Heart left ventricle (tissue), 13 donors: Measurements from ENCODE around the gene KIF5B.

Experiments
- CTCF ChIP-seq, 12 donors: fragments of 200-600 bp; sonication (generic) in 4 of 12; IDR thresholded peaks; one replicate each; pipeline versions ENCODE4 v1.5.0 to v1.8.0; 2018 to 2022; ENCODE audit warnings: antibody characterized with exemption in 12 of 12, mild to moderate bottlenecking in 5 of 12
- POLR2A ChIP-seq, 2 donors: fragments of 450-650 bp; IDR thresholded peaks; one replicate each; pipeline ENCODE4 v1.6.1; 2017; ENCODE audit warnings: antibody characterized with exemption in 2 of 2, mild to moderate bottlenecking in 2 of 2, moderate library complexity in 2 of 2
- donor health status: ischemic (EF 13 %, LVEDD 7.1; RV severe dilation, severe dysfunction).
- donor health status: DM: no; HTN: yes; CAD: no.
- donor health status: DM: no; HTN: no; CAD: no.
- donor health status: ischemic (EF 25% LVEDD 6.9; RV normal size, moderate dysfunction).
- donor health status: ischemic (EF 25% LVEDD 5.7; RV mildly dilated, moderate dysfunction).
- donor health status: ischemic (EF 35%, LVEDD 5.7; RV mildly dilated, moderate dysfunction).
- donor health status: nonischemic (EF 11% LVEDD 7.7; RV severe dilation, severe dysfunction).
- donor health status: DM: yes; HTN: yes; CAD: no.
- donor health status: PGD.
- donor health status: ischemic (EF 29% LVEDD 5.4; RV normal size, mild dysfunction).
- donor health status: nonischemic (EF 23%, LVEDD 6.1; RV moderate dilation, normal function).

- TF ChIP-seq CTCF (IDR thresholded peaks at IDR 0.05) (no peak), POLR2A (IDR thresholded peaks at IDR 0.05) (no peak)
Observed at GRCh38 chr10:32038777-32039176, 17.4 kb downstream of the KIF5B start.
